MM.1S (cell line): ENCODE data around the gene KRTAP10-2.

Source experiments
- DNase-seq: peaks from one replicate; pipeline ENCODE4 v3.0.0-alpha.2; 2015
- H2AFZ ChIP-seq: fragments of 300-600 bp; sonication (generic); 2 replicates; pipeline ENCODE4 v1.6.0; 2016; ENCODE audit warnings: antibody characterized with exemption, low read length
- H3F3A ChIP-seq: fragments of 300-600 bp; sonication (generic); 2 replicates; pipeline ENCODE4 v1.6.1; 2016; ENCODE audit warnings: mild to moderate bottlenecking, antibody characterized with exemption, low read length, moderate library complexity, mixed read lengths; ENCODE audit not compliant: insufficient read depth
- H3K27ac ChIP-seq: fragments of 300-600 bp; sonication (generic); 2 replicates; pipeline ENCODE4 v1.5.1; 2016; ENCODE audit warnings: mild to moderate bottlenecking, low read length
- H3K27me3 ChIP-seq: fragments of 300-600 bp; sonication (generic); replicated peaks from 2 replicates; pipeline ENCODE4 v1.6.0; 2016; ENCODE audit warnings: low read length; ENCODE audit not compliant: insufficient read depth
- H3K36me3 ChIP-seq: fragments of 300-600 bp; sonication (generic); replicated peaks from 2 replicates; pipeline ENCODE4 v1.6.1; 2016; ENCODE audit warnings: mild to moderate bottlenecking, low read length, mixed read lengths; ENCODE audit not compliant: insufficient read depth
- H3K4me1 ChIP-seq: fragments of 300-600 bp; sonication (generic); 2 replicates; pipeline ENCODE4 v1.6.1; 2016; ENCODE audit warnings: low read length, mixed read lengths
- H3K4me2 ChIP-seq: fragments of 300-600 bp; sonication (generic); 2 replicates; pipeline ENCODE4 v1.6.0; 2016; ENCODE audit warnings: low read depth, low read length
- H3K4me3 ChIP-seq: fragments of 300-600 bp; sonication (generic); 2 replicates; pipeline ENCODE4 v1.5.1; 2016; ENCODE audit warnings: low read length, mixed read lengths
- H3K79me2 ChIP-seq: fragments of 300-600 bp; sonication (generic); 2 replicates; pipeline ENCODE4 v1.6.1; 2016; ENCODE audit warnings: mixed run types, low read length, mixed read lengths
- H3K9ac ChIP-seq: fragments of 300-600 bp; sonication (generic); 2 replicates; pipeline ENCODE4 v1.6.1; 2016; ENCODE audit warnings: low read length, mixed read lengths
- H3K9me2 ChIP-seq: fragments of 300-600 bp; sonication (generic); replicated peaks from 2 replicates; pipeline ENCODE4 v1.6.1; 2016; ENCODE audit warnings: mild to moderate bottlenecking, low read length, mixed read lengths; ENCODE audit not compliant: insufficient read depth
- H3K9me3 ChIP-seq: fragments of 300-600 bp; sonication (generic); replicated peaks from 2 replicates; pipeline ENCODE4 v1.6.1; 2016; ENCODE audit warnings: mild to moderate bottlenecking, low read length, mixed read lengths; ENCODE audit not compliant: insufficient read depth
- H4K20me1 ChIP-seq: fragments of 300-600 bp; sonication (generic); 2 replicates; pipeline ENCODE4 v1.6.1; 2016; ENCODE audit warnings: mild to moderate bottlenecking, low read length, moderate library complexity, mixed read lengths; ENCODE audit not compliant: insufficient read depth
- CTCF ChIP-seq: fragments of 300-600 bp; sonication (generic); IDR thresholded peaks from 2 replicates; pipeline ENCODE4 v1.5.1; 2016; ENCODE audit warnings: antibody characterized with exemption, low read length, mixed read lengths
- EZH2 ChIP-seq: fragments of 300-600 bp; sonication (generic); optimal IDR thresholded peaks from 2 replicates; pipeline ENCODE3; 2017; ENCODE audit warnings: low read depth, mild to moderate bottlenecking, antibody characterized with exemption, low read length, mixed read lengths
- EZH2phosphoT487 ChIP-seq: fragments of 300-600 bp; sonication (generic); IDR thresholded peaks from 2 replicates; pipeline ENCODE4 v1.6.1; 2018; ENCODE audit warnings: antibody characterized with exemption, low read length

KRTAP10-2 gene

GRCh38 chr21:44523567-44524413 lies 27.5 kb downstream of the KRTAP10-2 start:
- no peak overlapping the region for H3K27ac ChIP-seq
- no peaks in the 10 kb centered on the region for H3K79me2 ChIP-seq
- no peak overlapping the region for H3K4me2 ChIP-seq
- no peaks in the 10 kb centered on the region for H3K4me1 ChIP-seq
- no peak overlapping the region for H3K4me3 ChIP-seq
- no peak for TF ChIP-seq EZH2
- no peak for TF ChIP-seq EZH2phosphoT487
- TF ChIP-seq CTCF: no peak
- no peaks in the 10 kb centered on the region for H3K9me2 ChIP-seq
- no peak overlapping the region for H2AFZ ChIP-seq
- peaks cover 98% of the 10 kb centered on the region for H3K27me3 ChIP-seq
- no peak for DNase-seq
- H3F3A ChIP-seq: no peaks in the 10 kb centered on the region
- no peaks in the 10 kb centered on the region for H4K20me1 ChIP-seq
- no peaks in the 10 kb centered on the region for H3K36me3 ChIP-seq
- no peak overlapping the region for H3K9ac ChIP-seq
- no peaks in the 10 kb centered on the region for H3K9me3 ChIP-seq

DNA sequence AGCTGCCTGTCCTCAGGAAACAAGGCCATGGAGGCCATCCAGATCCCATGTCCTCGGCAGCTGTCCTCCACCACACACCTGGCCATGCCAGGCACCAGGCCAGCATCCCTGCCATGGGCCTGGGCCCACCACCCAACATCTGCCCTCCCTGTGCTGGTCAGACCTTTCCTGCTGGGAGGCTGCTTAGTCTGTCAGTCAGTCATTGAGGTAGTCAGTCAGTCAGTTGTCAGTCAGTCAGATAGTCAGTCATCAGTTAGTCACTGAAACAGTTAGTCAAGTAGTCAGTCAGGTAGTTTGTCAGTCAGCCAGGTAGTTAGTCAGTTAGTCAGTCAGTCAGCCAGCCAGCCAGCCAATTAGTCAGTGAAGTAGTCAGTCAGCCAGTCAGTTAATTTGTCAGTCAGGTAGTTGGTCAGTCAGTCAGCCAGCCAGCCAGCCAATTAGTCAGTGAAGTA lies 28.5 kb downstream of the KRTAP10-2 start:
- Histone ChIP-seq H3K4me3 (no peak overlapping the region), H3K9me3 (no peaks in the 10 kb centered on the region)
- TF ChIP-seq EZH2 (no peak), EZH2phosphoT487 (no peak), CTCF (no peak)

DNA sequence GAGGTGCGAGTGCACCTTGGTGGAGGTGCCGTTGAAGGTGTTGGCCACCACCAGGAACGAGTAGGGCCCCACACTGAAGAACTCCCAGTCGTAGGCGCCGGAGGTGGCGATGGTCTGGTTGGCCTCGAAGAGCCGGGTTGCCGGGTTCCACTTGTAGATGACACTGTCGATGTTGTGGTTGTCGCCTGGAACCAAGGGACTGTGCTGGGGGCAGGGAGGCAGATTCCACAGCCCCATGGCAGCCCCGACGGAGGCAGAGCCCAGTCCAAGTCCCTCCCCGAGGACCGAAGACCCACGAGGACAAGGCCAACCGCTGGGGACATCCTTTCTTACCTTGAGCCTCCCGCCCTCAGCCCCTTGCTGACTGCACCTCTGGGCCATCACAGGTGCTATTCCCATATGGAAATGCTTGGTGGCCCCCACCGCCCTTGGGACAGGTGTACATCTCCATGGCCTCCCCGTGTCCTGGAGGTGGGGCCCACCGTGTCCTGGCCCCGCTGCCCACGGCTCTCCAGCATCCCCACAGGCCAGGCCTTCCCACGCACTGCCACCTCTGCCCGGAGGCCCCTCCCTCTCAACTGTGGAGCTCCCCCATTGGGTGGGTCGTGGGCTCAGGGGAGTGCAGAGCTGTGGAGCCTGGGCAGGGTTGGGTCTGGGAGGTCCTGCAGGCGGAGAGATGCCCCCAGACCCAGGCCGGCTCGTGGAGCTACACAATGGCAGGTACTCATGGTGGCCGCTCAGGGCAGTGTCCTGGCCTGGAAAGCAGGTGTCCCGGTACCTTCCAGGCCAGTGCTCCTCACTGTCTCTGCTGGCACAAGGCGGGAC lies 29.2 kb downstream of the KRTAP10-2 start:
- Histone ChIP-seq H3K27ac (no peak overlapping the region), H3K27me3 (peaks cover 98% of the 10 kb centered on the region), H3K4me2 (no peak overlapping the region), H3F3A (no peaks in the 10 kb centered on the region), H3K79me2 (no peaks in the 10 kb centered on the region), H3K36me3 (no peaks in the 10 kb centered on the region), H2AFZ (no peak overlapping the region), H3K4me1 (no peaks in the 10 kb centered on the region), H3K9ac (no peak overlapping the region), H3K9me3 (no peaks in the 10 kb centered on the region), H3K4me3 (no peak overlapping the region), H3K9me2 (no peaks in the 10 kb centered on the region), H4K20me1 (no peaks in the 10 kb centered on the region)
- DNase-seq: no peak
- TF ChIP-seq EZH2phosphoT487: no peak
- no peak for TF ChIP-seq CTCF
- no peak for TF ChIP-seq EZH2

More for the DNA sequence above, 28.5 kb downstream of the KRTAP10-2 start:
- H3F3A ChIP-seq: no peaks in the 10 kb centered on the region
- H3K9ac ChIP-seq: no peak overlapping the region
- no peak overlapping the region for H2AFZ ChIP-seq
- H3K79me2 ChIP-seq: no peaks in the 10 kb centered on the region
- H3K36me3 ChIP-seq: no peaks in the 10 kb centered on the region
- H3K9me2 ChIP-seq: no peaks in the 10 kb centered on the region
- peaks cover 98% of the 10 kb centered on the region for H3K27me3 ChIP-seq
- H3K4me1 ChIP-seq: no peaks in the 10 kb centered on the region
- no peak for DNase-seq
- no peaks in the 10 kb centered on the region for H4K20me1 ChIP-seq
- H3K4me2 ChIP-seq: no peak overlapping the region
- no peak overlapping the region for H3K27ac ChIP-seq
